Muscle layer of duodenum (tissue), 2 donors: Measurements from ENCODE around the gene KCNJ8.
"Not testable (repeated sequence)": the region's sequence is repeated elsewhere in the genome, so short reads cannot be mapped to it uniquely, and the experiment has no call there.

ENCODE experiments used
- H3K27ac ChIP-seq: one replicate; pipeline ENCODE4 v1.7.0; 2013; ENCODE audit warnings: mild to moderate bottlenecking, low read length
- H3K27me3 ChIP-seq: one replicate; pipeline ENCODE4 v1.7.0; 2013; ENCODE audit warnings: low read depth, mild to moderate bottlenecking, control low read depth, low read length
- H3K36me3 ChIP-seq, 2 donors: one replicate each; pipeline ENCODE4 v1.7.0; 2013; ENCODE audit warnings: low read length in 2 of 2, control low read depth in 1 of 2, mild to moderate bottlenecking in 1 of 2; ENCODE audit not compliant: insufficient read depth in 2 of 2, control insufficient read depth in 1 of 2
- H3K4me1 ChIP-seq, 2 donors: one replicate each; pipeline ENCODE4 v1.7.0; 2013; ENCODE audit warnings: low read length in 2 of 2, mild to moderate bottlenecking in 2 of 2, control low read depth in 1 of 2, moderate library complexity in 1 of 2; ENCODE audit not compliant: insufficient read depth in 2 of 2, control insufficient read depth in 1 of 2
- H3K4me3 ChIP-seq, 2 donors: one replicate each; pipeline ENCODE4 v1.7.0; 2013; ENCODE audit warnings: low read length in 2 of 2, low read depth in 1 of 2, mild to moderate bottlenecking in 1 of 2
- H3K9me3 ChIP-seq, 2 donors: one replicate each; pipeline ENCODE4 v1.7.0; 2013; ENCODE audit warnings: low read length in 2 of 2, control low read depth in 1 of 2, mild to moderate bottlenecking in 1 of 2; ENCODE audit not compliant: control insufficient read depth in 1 of 2
- donor health status: healthy.

Gene KCNJ8

DNA sequence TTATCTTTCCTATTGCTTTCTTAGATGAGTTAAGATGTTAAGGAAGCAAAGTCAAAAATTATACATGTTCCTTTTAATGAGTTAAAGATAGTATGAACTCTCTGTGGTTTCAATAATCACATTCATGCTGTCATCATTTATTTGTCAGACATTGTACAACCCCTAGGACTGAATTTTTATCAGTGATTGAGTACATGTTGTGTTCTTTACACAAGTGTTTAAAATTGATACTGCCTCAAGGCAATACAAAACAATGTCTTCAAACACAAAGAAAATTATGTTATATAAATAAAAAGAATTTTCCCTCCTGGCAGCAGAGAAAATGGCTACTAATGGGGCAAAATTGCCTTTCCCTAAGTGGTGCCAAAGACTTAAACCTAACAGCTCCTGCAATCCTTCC lies 34.6 kb upstream of the KCNJ8 start:
- Histone ChIP-seq H3K4me1 (no peaks in the 10 kb centered on the region), H3K4me3 (no peak overlapping the region), H3K27ac (no peak overlapping the region), H3K27me3 (no peaks in the 10 kb centered on the region), H3K9me3 (no peaks in the 10 kb centered on the region), H3K36me3 (peaks cover 0 to 22% of the 10 kb centered on the region in 2 donors)

DNA sequence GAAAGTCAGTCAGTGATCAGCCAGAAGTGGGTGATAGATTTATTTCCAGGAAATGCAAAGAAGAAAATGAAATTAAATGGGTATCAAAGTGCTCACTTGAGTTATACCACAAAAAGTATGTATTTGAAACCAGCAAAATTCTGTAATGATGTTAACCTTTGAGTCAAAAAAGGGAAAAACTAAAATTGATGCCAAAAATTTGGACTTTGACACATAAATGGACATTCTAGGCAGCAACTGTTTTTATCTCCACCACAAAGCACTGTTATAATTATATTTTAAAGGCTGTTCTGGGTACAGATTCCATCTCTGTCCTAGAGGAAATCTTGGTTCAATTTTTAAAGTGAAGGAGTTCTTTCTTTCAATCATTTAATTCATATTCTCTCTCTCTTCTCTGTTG lies 31.7 kb upstream of the KCNJ8 start:
- Histone ChIP-seq H3K27me3 (no peaks in the 10 kb centered on the region), H3K9me3 (no peaks in the 10 kb centered on the region), H3K4me3 (no peak overlapping the region), H3K27ac (no peak overlapping the region), H3K36me3 (peaks cover 0 to 23% of the 10 kb centered on the region in 2 donors), H3K4me1 (no peaks in the 10 kb centered on the region)

DNA sequence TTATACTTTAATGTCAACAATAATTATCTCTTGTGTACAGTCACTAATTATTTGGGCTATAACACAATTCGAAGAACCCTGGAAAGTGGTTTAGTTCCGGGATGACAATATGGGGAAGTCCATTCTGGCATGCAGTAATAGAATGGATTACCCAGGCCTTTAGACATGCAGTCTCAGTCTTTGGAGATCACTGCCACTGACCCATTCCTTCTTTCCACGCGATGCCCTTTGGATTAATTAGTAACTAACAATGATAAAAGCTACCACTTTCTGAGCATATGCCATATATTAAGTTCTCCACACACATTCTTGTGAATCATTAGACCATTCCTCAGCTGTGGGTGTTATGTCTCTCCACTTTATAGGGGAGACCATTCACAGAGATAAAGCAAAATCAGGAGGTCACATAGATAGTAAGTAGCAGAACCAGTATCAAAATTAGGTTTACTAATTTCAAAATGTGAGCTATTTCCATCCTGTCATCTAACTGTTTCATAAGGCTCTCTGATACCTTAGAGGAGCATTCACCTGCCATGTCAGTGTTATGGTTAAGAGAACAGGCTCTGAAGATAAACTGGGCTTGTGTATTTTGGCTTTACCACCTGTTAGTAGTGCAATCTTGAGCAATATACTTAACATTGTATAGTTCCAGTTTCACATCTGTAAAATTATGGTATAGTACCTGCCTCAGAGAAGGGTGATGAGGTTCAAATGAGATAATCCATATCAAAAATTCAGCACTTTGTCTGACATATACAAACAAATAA lies 27.2 kb upstream of the KCNJ8 start:
- Histone ChIP-seq H3K27me3 (no peaks in the 10 kb centered on the region), H3K9me3 (no peaks in the 10 kb centered on the region), H3K4me3 (no peak overlapping the region), H3K27ac (no peak overlapping the region), H3K4me1 (no peaks in the 10 kb centered on the region), H3K36me3 (peaks cover 0 to 15% of the 10 kb centered on the region in 2 donors)

DNA sequence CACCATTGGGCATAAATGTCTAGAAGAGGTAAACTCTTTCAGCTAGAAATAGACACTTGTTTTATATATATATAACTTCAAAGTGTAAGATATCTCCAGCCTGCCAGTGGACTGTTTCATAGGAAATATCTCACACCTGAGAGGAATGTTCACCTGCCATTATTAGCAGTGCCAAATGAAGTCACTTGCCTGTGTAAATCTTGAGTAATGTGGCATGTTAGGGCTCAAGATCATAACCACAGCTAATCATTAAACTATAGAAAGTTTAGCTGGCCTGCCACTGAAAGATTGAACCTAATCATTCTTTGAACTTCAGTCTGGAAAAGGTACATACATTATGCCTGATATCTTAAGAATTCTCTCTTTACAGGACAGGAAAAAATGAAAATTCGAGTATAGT lies 25.5 kb upstream of the KCNJ8 start:
- Histone ChIP-seq H3K36me3 (peaks cover 0 to 13% of the 10 kb centered on the region in 2 donors), H3K4me1 (peaks cover 0 to 3% of the 10 kb centered on the region in 2 donors), H3K27me3 (no peaks in the 10 kb centered on the region), H3K27ac (no peak overlapping the region), H3K9me3 (no peaks in the 10 kb centered on the region), H3K4me3 (no peak overlapping the region)

DNA sequence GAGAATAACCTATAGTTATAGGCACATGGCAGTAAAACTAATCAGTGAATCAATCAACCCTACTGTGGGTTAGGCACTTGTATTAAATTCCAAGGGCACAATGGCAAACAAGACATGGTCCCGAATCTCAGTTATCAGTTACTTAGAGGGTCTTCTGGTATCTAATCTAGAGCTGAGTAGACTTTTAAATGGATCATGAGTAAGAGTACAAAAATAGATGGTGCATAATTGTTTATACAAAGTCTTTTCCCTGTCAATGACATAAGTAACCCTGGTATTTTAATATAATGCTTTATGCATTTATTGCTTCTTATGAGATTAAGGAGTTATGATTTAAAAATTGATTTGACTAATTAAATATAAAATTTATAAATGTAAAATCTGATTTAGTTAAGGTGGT lies 23.0 kb upstream of the KCNJ8 start:
- Histone ChIP-seq H3K4me1 (peaks cover 0 to 4% of the 10 kb centered on the region in 2 donors), H3K9me3 (no peaks in the 10 kb centered on the region), H3K27me3 (no peaks in the 10 kb centered on the region), H3K27ac (no peak overlapping the region), H3K4me3 (no peak overlapping the region), H3K36me3 (no peaks in the 10 kb centered on the region)

DNA sequence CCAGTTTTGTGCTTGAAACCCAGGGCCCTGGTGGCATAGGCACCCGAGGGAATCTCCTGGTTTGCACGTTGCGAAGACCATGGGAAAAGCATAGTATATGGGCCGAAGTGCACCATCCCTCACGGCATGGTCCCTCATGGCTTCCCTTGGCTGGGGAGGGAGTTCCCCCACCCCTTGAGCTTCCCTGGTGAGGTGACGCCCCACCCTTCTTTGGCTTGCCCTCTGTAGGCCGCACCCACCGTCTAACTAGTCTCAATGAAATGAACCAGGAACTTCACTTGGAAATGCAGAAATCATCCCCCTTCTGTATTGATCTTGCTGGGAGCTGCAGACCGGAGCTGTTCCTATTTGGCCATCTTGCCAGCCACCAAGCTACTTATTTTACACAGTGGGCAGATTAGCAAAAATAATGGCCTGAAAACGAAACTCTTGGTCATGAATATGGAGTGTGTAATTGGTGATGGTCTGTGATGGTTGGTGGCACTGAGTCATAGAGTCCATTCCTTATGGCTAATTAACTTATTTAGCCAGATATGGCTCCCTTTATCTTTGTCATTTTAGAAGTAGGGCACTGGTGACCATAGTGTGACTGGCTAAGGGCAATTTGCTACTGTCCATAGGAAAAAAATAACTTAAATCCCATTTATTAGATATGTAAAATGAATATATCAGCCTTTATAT lies 21.3 kb upstream of the KCNJ8 start:
- Histone ChIP-seq H3K4me3 (no peak overlapping the region), H3K4me1 (peaks cover 0 to 4% of the 10 kb centered on the region in 2 donors), H3K36me3 (no peaks in the 10 kb centered on the region), H3K27ac (no peak overlapping the region), H3K27me3 (no peaks in the 10 kb centered on the region), H3K9me3 (no peaks in the 10 kb centered on the region)

DNA sequence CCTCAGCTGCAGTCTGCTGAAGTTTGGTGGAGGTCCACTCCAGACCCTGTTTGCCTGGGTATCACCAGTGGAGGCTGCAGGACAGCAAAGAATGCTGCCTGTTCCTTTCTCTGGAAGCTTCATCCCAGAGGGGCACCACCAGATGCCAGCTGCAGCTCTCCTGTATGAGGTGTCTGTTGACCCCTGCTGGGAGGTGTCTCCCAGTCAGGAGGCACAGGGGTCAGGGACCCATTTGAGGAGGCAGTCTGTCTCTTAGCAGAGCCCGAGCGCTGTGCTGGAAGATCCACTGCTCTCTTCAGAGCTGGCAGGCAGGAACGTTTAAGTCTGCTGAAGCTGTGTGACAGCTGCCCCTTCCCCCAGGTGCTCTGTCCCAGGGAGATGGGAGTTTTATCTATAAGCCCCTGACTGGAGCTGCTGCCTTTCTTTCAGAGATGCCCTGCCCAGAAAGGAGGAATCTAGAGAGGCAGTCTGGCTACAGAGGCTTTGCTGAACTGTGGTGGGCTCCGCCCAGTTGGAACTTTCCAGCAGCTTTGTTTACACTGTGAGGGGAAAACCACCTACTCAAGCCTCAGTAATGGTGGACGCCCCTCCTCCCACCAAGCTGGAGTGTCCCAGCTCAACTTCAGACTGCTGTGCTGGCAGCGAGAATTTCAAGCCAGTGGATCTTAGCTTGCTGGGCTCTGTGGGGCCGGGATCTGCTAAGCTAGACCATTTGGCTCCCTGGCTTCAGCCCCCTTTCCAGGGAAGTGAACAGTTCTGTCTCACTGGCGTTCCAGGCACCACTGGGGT lies 20.5 kb upstream of the KCNJ8 start:
- H3K4me1 ChIP-seq, H3K27me3 ChIP-seq, H3K9me3 ChIP-seq, H3K4me3 ChIP-seq, H3K27ac ChIP-seq, H3K36me3 ChIP-seq: not testable (repeated sequence)

DNA sequence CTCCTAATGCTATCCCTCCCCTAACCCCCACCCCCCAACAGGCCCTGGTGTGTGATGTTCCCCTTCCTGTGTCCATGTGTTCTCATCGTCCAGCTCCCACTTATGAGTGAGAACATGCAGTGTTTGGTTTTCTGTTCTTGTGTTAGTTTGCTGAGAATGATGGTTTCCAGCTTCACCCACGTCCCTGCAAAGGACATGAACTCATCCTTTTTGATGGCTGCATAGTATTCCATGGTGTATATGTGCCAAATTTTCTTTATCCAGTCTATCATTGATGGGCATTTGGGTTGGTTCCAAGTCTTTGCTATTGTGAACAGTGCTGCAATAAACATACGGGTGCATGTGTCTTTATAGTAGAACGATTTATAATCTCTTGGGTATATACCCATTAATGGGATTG lies 15.2 kb upstream of the KCNJ8 start:
- H3K27ac ChIP-seq, H3K9me3 ChIP-seq, H3K27me3 ChIP-seq, H3K36me3 ChIP-seq, H3K4me1 ChIP-seq, H3K4me3 ChIP-seq: not testable (repeated sequence)

DNA sequence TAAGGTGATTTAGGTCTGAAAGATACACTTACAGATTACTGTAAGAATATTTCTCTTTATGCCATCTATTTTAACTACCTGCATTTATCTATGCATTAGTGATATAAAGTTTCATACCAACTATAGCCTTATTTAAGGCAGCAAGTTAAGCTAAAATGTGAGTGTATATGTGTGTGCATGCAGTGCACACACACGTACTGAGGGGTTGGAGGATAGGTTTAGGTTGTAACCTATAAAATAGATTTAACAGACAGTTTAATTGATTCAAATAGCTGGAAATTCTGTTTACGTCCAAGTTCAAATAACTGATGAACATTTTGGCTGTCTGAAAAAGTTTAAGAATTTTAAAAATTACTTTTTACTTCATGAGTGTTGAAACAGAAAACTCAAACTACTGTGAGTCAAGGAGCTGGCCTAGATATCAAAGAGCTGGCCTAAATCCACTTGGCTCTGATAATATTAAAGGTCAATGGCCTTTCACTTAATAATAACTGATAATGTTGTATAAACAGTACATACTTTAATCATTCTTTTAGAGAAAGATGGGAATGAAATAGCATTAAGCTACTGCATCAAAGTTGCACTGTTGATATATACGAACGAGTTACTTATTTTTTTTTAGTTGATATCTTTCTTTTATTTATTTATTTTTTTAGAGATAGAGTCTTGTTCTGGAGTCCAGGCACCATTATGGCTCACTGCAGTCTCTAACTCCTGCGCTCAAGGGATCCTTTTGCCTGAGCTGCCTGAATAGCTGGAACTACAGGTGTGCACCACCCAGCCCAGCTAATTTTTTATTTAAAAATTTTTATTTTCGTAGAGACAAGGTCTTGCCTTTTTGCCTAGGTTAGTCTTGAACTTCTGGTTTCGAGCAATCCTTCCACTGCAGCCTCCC lies 13.8 kb upstream of the KCNJ8 start:
- no peak overlapping the region for H3K27ac ChIP-seq

DNA sequence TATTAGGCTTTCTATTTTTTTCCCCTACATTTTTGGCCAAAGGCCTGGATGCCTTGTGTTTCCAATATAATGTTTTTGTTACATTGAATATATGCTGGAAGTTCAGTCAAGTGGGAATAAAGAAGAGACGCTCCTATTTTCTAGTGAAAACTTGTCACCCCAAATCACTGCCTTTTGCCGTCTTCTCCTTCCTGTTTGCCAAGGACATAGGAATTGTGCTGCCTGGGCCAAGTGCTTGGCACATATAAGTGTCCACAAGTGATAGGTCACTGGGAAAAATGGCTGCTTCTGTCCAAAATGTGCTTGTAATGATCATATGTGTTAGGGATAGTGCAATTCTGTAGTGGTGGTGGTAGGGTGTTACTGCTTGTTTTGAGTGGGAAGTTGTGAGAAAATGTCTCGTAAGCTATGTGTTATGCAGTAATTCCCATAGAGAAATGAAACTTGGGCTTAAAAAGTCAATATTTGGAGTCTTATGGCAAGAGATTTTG lies 11.6 kb upstream of the KCNJ8 start:
- H3K27ac ChIP-seq: no peak overlapping the region
- H3K4me3 ChIP-seq: no peak overlapping the region
- H3K9me3 ChIP-seq: no peaks in the 10 kb centered on the region
- H3K4me1 ChIP-seq: no peaks in the 10 kb centered on the region
- no peaks in the 10 kb centered on the region for H3K36me3 ChIP-seq
- H3K27me3 ChIP-seq: no peaks in the 10 kb centered on the region

More for the DNA sequence above, 13.8 kb upstream of the KCNJ8 start:
- no peak overlapping the region for H3K4me3 ChIP-seq
- H3K9me3 ChIP-seq: no peaks in the 10 kb centered on the region
- no peaks in the 10 kb centered on the region for H3K4me1 ChIP-seq
- H3K27me3 ChIP-seq: no peaks in the 10 kb centered on the region
- H3K36me3 ChIP-seq: no peaks in the 10 kb centered on the region
